Mammary epithelial cell (primary cell): ENCODE data around the gene HERC4.

ENCODE experiments used
- EZH2 ChIP-seq: IDR thresholded peaks from 2 replicates; pipeline ENCODE4 v1.6.1; 2012; ENCODE audit warnings: low read length, inconsistent platforms, borderline replicate concordance
- TF ChIP-seq, protein P1 (sequence below), 2 donors: IDR thresholded peaks in 1 of 2; conservative IDR thresholded peaks in 1 of 2; 2 replicates each; pipeline ENCODE4 v1.5.1; 2011 to 2012; ENCODE audit warnings: inconsistent platforms in 2 of 2, low read length in 2 of 2, mild to moderate bottlenecking in 2 of 2, control low read depth in 1 of 2, low read depth in 1 of 2; ENCODE audit not compliant: insufficient read depth in 1 of 2; ENCODE audit errors: extremely low read depth in 1 of 2

DNA sequence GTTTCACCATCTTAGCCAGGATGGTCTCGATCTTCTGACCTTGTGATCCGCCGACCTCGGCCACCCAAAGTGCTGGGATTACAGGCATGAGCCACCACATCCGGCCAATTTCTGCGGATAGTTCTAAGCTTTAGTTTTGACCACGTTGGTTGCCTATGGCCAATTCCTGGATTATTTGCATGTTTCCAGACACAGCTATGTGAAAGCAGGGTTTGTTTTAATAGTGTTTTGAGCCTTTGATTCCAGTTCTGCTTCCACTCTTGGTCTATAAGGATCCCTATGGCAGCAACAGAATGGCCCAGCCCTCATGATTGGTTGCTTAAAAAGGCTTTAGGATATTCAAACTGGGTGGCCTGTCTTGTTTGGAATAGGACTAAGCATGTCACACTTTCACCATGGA lies 171.5 kb downstream of the HERC4 start:
- TF ChIP-seq, protein P1, sequence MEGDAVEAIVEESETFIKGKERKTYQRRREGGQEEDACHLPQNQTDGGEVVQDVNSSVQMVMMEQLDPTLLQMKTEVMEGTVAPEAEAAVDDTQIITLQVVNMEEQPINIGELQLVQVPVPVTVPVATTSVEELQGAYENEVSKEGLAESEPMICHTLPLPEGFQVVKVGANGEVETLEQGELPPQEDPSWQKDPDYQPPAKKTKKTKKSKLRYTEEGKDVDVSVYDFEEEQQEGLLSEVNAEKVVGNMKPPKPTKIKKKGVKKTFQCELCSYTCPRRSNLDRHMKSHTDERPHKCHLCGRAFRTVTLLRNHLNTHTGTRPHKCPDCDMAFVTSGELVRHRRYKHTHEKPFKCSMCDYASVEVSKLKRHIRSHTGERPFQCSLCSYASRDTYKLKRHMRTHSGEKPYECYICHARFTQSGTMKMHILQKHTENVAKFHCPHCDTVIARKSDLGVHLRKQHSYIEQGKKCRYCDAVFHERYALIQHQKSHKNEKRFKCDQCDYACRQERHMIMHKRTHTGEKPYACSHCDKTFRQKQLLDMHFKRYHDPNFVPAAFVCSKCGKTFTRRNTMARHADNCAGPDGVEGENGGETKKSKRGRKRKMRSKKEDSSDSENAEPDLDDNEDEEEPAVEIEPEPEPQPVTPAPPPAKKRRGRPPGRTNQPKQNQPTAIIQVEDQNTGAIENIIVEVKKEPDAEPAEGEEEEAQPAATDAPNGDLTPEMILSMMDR (conservative IDR thresholded peaks at IDR 0.05 in 1 of 2, IDR thresholded peaks at IDR 0.05 in 1 of 2; ENCODE audit: extremely low read depth in 1 of 2, insufficient read depth in 1 of 2, low read depth in 1 of 2, low read length in 2 of 2) = no peak
- no peak for TF ChIP-seq EZH2
